Thyroid gland (tissue), 4 donors: Measurements from ENCODE around the gene OR6T1. TPM values are rescaled to one million over a fixed set of nuclear protein-coding genes. Genes with fewer than 3 reads are reported as not detected.

ENCODE experiments used
- DNase-seq, 2 donors: peaks; one replicate each; pipeline ENCODE4 v3.0.0-alpha.2; 2019
- H3K27ac ChIP-seq, 3 donors: fragments of 200-600 bp; sonication (generic); 1 replicate in 2 of 3; 2 replicates in 1 of 3; pipeline ENCODE4 v1.5.1; 2016 to 2019; ENCODE audit warnings: mild to moderate bottlenecking in 1 of 3, moderate library complexity in 1 of 3
- H3K27me3 ChIP-seq: fragments of 200-600 bp; sonication (generic); one replicate; pipeline ENCODE4 v1.5.1; 2019
- H3K36me3 ChIP-seq, 2 donors: fragments of 200-600 bp; sonication (generic); one replicate each; pipeline ENCODE4 v1.5.1; 2016 to 2019
- H3K4me1 ChIP-seq, 2 donors: fragments of 200-600 bp; sonication (generic); one replicate each; pipeline ENCODE4 v1.5.1; 2017 to 2019
- H3K4me3 ChIP-seq, 3 donors: fragments of 200-600 bp; sonication (generic); replicated peaks in 1 of 3; 1 replicate in 2 of 3; 2 replicates in 1 of 3; pipeline ENCODE4 v1.5.1; 2016; ENCODE audit warnings: mild to moderate bottlenecking in 1 of 3
- H3K9me3 ChIP-seq: fragments of 200-600 bp; sonication (generic); one replicate; pipeline ENCODE4 v1.5.1; 2017
- POLR2A ChIP-seq, 2 donors: fragments of 450-650 bp; IDR thresholded peaks; one replicate each; pipeline ENCODE4 v1.6.1; 2017; ENCODE audit warnings: antibody characterized with exemption in 2 of 2, mild to moderate bottlenecking in 2 of 2, moderate library complexity in 1 of 2
- WGBS, 2 donors: methylation state at CpG; one replicate each; pipeline ENCODE4 v1.1.5; 2017; 5-methylcytosine and 5-hydroxymethylcytosine counted together
- intact Hi-C: fragments of 100-400 bp; cut with DNase I; formaldehyde crosslinking; loops from one replicate; pipeline ENCODE4 v1.15.1; 2023
- total RNA-seq, 4 donors: library from RNA; depleted of rRNA; stranded (reverse); fragments of >200 nt; gene quantifications; one replicate each; pipeline ENCODE4 v1.2.3, GENCODE V29; 2016
- TF ChIP-seq, protein P1 (sequence below), 6 experiments: fragments of 200-600 bp in 3 of 6; fragments of 450-650 bp in 3 of 6; sonication (generic) in 3 of 6; IDR thresholded peaks; one replicate each; pipeline ENCODE4 v1.5.1; 2016 to 2019; ENCODE audit warnings: antibody characterized with exemption in 6 of 6, mild to moderate bottlenecking in 2 of 6, inconsistent platforms in 1 of 6, moderate library complexity in 1 of 6

Gene OR6T1, protein sequence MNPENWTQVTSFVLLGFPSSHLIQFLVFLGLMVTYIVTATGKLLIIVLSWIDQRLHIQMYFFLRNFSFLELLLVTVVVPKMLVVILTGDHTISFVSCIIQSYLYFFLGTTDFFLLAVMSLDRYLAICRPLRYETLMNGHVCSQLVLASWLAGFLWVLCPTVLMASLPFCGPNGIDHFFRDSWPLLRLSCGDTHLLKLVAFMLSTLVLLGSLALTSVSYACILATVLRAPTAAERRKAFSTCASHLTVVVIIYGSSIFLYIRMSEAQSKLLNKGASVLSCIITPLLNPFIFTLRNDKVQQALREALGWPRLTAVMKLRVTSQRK
- total RNA-seq: not detected

DNA sequence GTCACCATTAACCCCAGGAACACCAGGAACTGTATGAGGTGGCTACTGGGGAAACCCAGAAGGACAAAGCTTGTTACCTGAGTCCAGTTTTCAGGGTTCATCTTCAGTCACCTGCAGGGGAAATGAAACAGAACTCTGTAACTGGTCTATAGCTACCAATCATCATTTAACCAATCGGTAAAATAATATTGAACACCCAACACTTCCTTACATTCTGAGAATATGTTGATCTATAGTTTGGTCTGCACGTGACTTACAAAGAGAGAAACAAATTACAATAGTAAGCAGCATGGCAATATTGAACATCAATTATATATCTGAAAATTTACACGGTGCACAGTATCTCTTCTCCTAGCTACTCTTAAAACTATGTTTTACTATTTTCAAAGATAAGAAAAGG, at the start of gene OR6T1:
OR6T1 (minus strand) TSS at position 101 of the 400 bp plus-strand sequence; CDS start at position 101, 0 bp downstream.
- no peak within 1 kb of the TSS for H3K27ac ChIP-seq
- H3K4me1 ChIP-seq: no peaks in the 10 kb centered on the region
- no peak for TF ChIP-seq POLR2A (IDR thresholded peaks at IDR 0.05)
- TF ChIP-seq, protein P1, sequence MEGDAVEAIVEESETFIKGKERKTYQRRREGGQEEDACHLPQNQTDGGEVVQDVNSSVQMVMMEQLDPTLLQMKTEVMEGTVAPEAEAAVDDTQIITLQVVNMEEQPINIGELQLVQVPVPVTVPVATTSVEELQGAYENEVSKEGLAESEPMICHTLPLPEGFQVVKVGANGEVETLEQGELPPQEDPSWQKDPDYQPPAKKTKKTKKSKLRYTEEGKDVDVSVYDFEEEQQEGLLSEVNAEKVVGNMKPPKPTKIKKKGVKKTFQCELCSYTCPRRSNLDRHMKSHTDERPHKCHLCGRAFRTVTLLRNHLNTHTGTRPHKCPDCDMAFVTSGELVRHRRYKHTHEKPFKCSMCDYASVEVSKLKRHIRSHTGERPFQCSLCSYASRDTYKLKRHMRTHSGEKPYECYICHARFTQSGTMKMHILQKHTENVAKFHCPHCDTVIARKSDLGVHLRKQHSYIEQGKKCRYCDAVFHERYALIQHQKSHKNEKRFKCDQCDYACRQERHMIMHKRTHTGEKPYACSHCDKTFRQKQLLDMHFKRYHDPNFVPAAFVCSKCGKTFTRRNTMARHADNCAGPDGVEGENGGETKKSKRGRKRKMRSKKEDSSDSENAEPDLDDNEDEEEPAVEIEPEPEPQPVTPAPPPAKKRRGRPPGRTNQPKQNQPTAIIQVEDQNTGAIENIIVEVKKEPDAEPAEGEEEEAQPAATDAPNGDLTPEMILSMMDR (IDR thresholded peaks at IDR 0.05): no peak
- no peaks in the 10 kb centered on the region for H3K27me3 ChIP-seq
- WGBS, 2 donors: 91 to 97% methylated on average over 3 of the region's 3 CpGs
- intact Hi-C loops: no loop called here
- H3K4me3 ChIP-seq: no peak within 1 kb of the TSS
- no peaks in the 10 kb centered on the region for H3K36me3 ChIP-seq
- no peak for DNase-seq
- H3K9me3 ChIP-seq: no peaks in the 10 kb centered on the region

DNA sequence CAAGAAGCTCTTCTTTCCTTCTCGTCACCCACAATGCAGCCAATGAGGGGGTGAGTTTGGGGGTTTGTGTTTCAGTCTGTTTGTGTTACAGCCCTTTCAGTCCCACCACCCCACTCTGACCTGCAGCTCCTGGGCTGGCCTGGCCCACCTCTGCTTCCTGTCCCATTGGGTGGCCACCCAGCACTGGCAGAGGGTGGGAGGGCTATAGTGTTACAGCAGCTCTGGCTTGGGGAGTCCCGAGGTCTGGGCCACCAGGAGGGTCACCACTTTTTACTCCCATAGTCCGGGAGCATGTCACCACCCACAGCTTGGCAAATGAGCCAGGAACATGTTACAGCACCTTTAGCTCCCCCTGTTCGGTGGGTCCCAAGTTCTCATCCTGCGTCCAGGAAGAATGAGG, 35.7 kb upstream of the OR6T1 start:
- Histone ChIP-seq H3K4me1 (no peaks in the 10 kb centered on the region), H3K27ac (no peak overlapping the region), H3K4me3 (no peak overlapping the region), H3K9me3 (no peaks in the 10 kb centered on the region), H3K36me3 (no peaks in the 10 kb centered on the region), H3K27me3 (no peaks in the 10 kb centered on the region)
- DNase-seq: no peak
- WGBS, 2 donors: 90 to 95% methylated on average over 5 of the region's 5 CpGs
- no peak for TF ChIP-seq POLR2A (IDR thresholded peaks at IDR 0.05)
- TF ChIP-seq, protein P1 (IDR thresholded peaks at IDR 0.05): no peak
- intact Hi-C loops: no loop called here

DNA sequence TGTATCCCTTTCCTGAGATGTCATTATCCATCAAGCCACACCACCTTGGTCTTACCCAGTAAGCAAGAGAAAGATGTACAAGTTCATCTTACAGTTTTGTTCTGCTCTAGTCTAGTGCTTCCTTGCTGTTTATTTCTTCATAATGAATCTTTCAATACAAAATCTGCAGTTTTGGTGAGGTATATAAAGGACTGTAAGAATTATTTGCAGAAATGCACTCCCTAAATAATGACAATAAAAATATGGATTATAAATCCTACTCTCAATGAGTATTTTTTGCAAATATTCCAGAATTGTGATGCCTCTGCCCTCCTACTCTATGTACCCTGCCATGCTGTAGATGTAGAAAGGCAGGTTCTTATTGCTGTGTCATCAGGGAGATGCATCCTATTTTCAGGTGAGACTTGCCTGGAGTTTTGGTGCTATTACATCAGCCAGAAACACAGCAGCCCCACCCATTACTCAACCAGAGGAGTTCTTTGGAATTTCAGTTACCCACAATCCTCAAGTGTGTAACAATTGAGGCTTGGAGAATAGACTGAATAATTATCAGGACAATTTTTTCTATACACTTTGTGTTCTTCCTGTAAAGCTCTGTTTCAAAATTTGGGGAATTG, 34.2 kb upstream of the OR6T1 start, which contains the start of gene OR10S1:
OR10S1 (minus strand) TSS at position 51 of the 617 bp plus-strand sequence. CDS start 117 bp downstream, outside the sequence.
- no peak within 1 kb of the TSS for H3K27ac ChIP-seq
- H3K9me3 ChIP-seq: no peaks in the 10 kb centered on the region
- H3K27me3 ChIP-seq: no peaks in the 10 kb centered on the region
- no peaks in the 10 kb centered on the region for H3K36me3 ChIP-seq
- DNase-seq: no peak
- TF ChIP-seq, protein P1 (IDR thresholded peaks at IDR 0.05): no peak
- TF ChIP-seq POLR2A (IDR thresholded peaks at IDR 0.05): no peak
- no peaks in the 10 kb centered on the region for H3K4me1 ChIP-seq
- H3K4me3 ChIP-seq: no peak within 1 kb of the TSS
- intact Hi-C loops: no loop called here

DNA sequence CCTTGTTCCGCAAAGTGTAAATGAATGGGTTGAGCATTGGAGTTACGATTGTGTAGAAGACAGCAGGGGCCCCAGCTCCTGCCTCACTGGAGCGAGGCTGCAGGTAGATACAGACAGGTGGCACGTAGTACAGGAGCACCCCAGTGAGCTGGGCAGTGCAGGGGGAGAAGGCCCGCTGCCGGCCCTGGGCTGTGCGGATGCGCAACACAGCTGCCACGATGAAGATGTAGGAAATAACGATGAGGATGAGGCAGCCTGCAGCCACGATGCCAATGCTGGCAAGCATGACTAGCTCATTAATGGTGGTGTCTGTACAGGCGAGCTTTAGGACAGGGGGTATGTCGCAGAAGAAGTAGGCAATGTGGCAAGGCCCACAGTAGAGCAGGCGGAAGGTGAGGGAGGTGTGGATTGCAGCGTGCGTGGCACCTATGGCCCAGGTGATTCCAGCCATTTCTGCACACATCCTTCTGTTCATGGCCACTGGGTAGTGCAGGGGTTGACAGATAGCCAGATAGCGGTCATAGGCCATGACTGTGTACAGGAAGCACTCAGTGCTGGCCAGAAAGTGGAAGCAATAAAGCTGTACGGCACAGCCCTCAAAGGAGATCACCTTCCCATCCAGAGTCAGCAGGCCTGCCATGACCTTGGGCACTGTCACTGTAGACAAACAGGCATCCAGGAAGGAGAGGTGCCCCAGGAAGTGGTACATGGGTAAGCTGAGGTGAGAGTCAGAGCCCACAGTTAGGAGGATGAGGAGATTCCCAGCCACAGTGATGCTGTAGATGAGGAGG, 33.3 kb upstream of the OR6T1 start:
- Histone ChIP-seq H3K9me3 (no peaks in the 10 kb centered on the region), H3K4me1 (no peaks in the 10 kb centered on the region), H3K27ac (no peak overlapping the region), H3K4me3 (no peak overlapping the region), H3K27me3 (no peaks in the 10 kb centered on the region), H3K36me3 (no peaks in the 10 kb centered on the region)
- TF ChIP-seq, protein P1 (IDR thresholded peaks at IDR 0.05): no peak
- TF ChIP-seq POLR2A (IDR thresholded peaks at IDR 0.05): no peak
- intact Hi-C loops: no loop called here
- no peak for DNase-seq
- 84 to 91% methylated on average over 18 of the region's 18 CpGs for WGBS, 2 donors
